ENCODE results near the gene ZNF559.

DNA sequence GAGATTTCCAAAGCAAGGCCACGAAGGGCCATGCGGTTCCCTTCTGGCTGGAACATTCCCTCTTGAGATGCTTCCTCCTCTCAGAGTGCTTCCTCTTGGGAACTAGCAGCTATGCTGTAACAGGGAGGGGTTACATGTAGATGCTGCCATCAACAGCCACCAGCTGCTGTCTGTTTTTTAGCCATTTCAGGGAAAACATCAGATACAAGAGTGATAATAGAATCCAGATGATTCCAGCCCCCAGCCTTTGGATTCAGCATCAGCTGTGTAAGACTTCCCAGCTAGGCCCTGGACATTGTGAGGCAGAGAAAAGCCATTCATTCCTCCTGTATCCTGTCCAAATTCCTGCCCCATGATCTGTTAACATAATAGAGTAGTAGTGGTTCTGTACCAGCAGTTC lies 30.7 kb downstream of the ZNF559 start:
- TF ChIP-seq CTCF (IDR thresholded peaks at IDR 0.05) (no peak), POLR2A (IDR thresholded peaks at IDR 0.05) (no peak)

Measured in uterus (tissue), 2 donors.